Measurements from ENCODE around the gene ZNF613.
"Not testable (repeated sequence)": the region's sequence is repeated elsewhere in the genome, so short reads cannot be mapped to it uniquely, and the experiment has no call there.

- TF ChIP-seq, protein P1, sequence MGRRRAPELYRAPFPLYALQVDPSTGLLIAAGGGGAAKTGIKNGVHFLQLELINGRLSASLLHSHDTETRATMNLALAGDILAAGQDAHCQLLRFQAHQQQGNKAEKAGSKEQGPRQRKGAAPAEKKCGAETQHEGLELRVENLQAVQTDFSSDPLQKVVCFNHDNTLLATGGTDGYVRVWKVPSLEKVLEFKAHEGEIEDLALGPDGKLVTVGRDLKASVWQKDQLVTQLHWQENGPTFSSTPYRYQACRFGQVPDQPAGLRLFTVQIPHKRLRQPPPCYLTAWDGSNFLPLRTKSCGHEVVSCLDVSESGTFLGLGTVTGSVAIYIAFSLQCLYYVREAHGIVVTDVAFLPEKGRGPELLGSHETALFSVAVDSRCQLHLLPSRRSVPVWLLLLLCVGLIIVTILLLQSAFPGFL (CRISPR knock-in tag; IDR thresholded peaks at IDR 0.05): not testable (repeated sequence)
- not testable (repeated sequence) for TF ChIP-seq EZH2 (conservative IDR thresholded peaks at IDR 0.05; ENCODE audit: low read depth, low read length); POLR2AphosphoS2 (IDR thresholded peaks at IDR 0.05; ENCODE audit: low read depth, low read length); SRF (IDR thresholded peaks at IDR 0.05; ENCODE audit: low read depth, low read length); JUND (CRISPR knock-in tag; IDR thresholded peaks at IDR 0.05)
These were observed 21.6 kb upstream of the ZNF613 start for GRCh38 chr19:51905639-51906038.
